ENCODE measurements around the gene ZNF800.

The ZNF800 gene

GRCh38 chr7:127346575-127347256, 45.8 kb downstream of the ZNF800 start:
- no peak for DNase-seq

- no peak for DNase-seq
These were observed 49.9 kb downstream of the ZNF800 start for GRCh38 chr7:127342596-127342995.

- DNase-seq = no peak
These were observed 54.4 kb downstream of the ZNF800 start for GRCh38 chr7:127338122-127338521.

GRCh38 chr7:127337581-127337980, 54.9 kb downstream of the ZNF800 start:
- no peak for DNase-seq

- no peak for DNase-seq
These were observed 56.0 kb downstream of the ZNF800 start for GRCh38 chr7:127336458-127336857.

- no peak for DNase-seq
These were observed 59.6 kb downstream of the ZNF800 start for GRCh38 chr7:127332880-127333279.

- no peak for DNase-seq
These were observed 62.4 kb downstream of the ZNF800 start for GRCh38 chr7:127330070-127330469.

GRCh38 chr7:127322832-127323493, 69.5 kb downstream of the ZNF800 start:
- DNase-seq = no peak

GRCh38 chr7:127322351-127322750, 70.2 kb downstream of the ZNF800 start:
- DNase-seq = no peak

- no peak for DNase-seq
These were observed 71.5 kb downstream of the ZNF800 start for GRCh38 chr7:127320974-127321373.

Data from NCI-H2081 treated with DMSO at 0.1 percent for 48 hours (cell line).